Tibial nerve (tissue), 3 donors: ENCODE data around the gene POU3F3.

ENCODE experiments used
- CTCF ChIP-seq, 5 experiments: fragments of 200-600 bp in 3 of 5; fragments of 450-650 bp in 2 of 5; sonication (generic) in 3 of 5; IDR thresholded peaks; one replicate each; pipeline ENCODE4 v1.5.1; 2016 to 2019; ENCODE audit warnings: antibody characterized with exemption in 5 of 5, mild to moderate bottlenecking in 3 of 5, moderate library complexity in 2 of 5
- POLR2A ChIP-seq, 2 donors: fragments of 450-650 bp; IDR thresholded peaks; one replicate each; pipeline ENCODE4 v1.6.1; 2017; ENCODE audit warnings: antibody characterized with exemption in 2 of 2, mild to moderate bottlenecking in 2 of 2, moderate library complexity in 2 of 2

- TF ChIP-seq CTCF (IDR thresholded peaks at IDR 0.05) (no peak), POLR2A (IDR thresholded peaks at IDR 0.05) (no peak)
These were observed 35.5 kb downstream of the POU3F3 start for GRCh38 chr2:104889291-104889959.
